Activated naive CD4-positive, alpha-beta T cell treated with anti-CD3 and anti-CD28 coated beads, Interleukin-2, amount 10 ng/mL, durations not matched to agents 7 days and 5 days (primary cell): Measurements from ENCODE around the gene LPP.

Experiments
- CTCF ChIA-PET: fragments of 350-600 bp; sonication (Branson Sonifier 250); formaldehyde crosslinking; loops from one replicate; lab custom pipeline; 2021; ENCODE audit warnings: antibody characterized with exemption; lab: Charles Lee
- DNase-seq: peaks from one replicate; pipeline ENCODE4 v3.0.0-alpha.2; 2020
- H3K27ac Mint-ChIP-seq: one replicate; pipeline ENCODE4 v1.8.0; 2021; ENCODE audit warnings: mild to moderate bottlenecking, moderate library complexity, mixed read lengths
- H3K27me3 Mint-ChIP-seq: one replicate; pipeline ENCODE4 v1.8.0; 2021; ENCODE audit warnings: mild to moderate bottlenecking, mixed read lengths
- H3K36me3 Mint-ChIP-seq: one replicate; pipeline ENCODE4 v1.8.0; 2021; ENCODE audit warnings: mixed read lengths
- H3K4me1 Mint-ChIP-seq: one replicate; pipeline ENCODE4 v1.8.0; 2021; ENCODE audit warnings: mixed read lengths
- H3K4me3 Mint-ChIP-seq: one replicate; pipeline ENCODE4 v1.8.0; 2021; ENCODE audit warnings: mild to moderate bottlenecking, moderate library complexity, mixed read lengths
- H3K9me3 Mint-ChIP-seq: one replicate; pipeline ENCODE4 v1.8.0; 2021; ENCODE audit warnings: mixed read lengths

The LPP gene

GRCh38 chr3:188168186-188168585, 14.2 kb downstream of the LPP start:
- peaks cover 32% of the 10 kb centered on the region for H3K36me3 Mint-ChIP-seq
- H3K9me3 Mint-ChIP-seq, result no peaks in the 10 kb centered on the region
- no peaks in the 10 kb centered on the region for H3K27me3 Mint-ChIP-seq
- peaks cover 63% of the 10 kb centered on the region for H3K4me1 Mint-ChIP-seq
- H3K4me3 Mint-ChIP-seq, result no peak overlapping the region
- CTCF ChIA-PET, result interaction anchor here (0.5 kb wide), 1 partner anchor 22 kb away, joined by 3 read pairs; no protein-coding TSS in a partner anchor
- DNase-seq, result no peak
- no peak overlapping the region for H3K27ac Mint-ChIP-seq

- peaks cover 64% of the 10 kb centered on the region for H3K4me1 Mint-ChIP-seq
- H3K27me3 Mint-ChIP-seq, result no peaks in the 10 kb centered on the region
- peaks cover 31% of the 10 kb centered on the region for H3K36me3 Mint-ChIP-seq
- H3K4me3 Mint-ChIP-seq, result no peak overlapping the region
- CTCF ChIA-PET, result no interaction called here
- DNase-seq, result no peak
- no peaks in the 10 kb centered on the region for H3K9me3 Mint-ChIP-seq
- H3K27ac Mint-ChIP-seq, result no peak overlapping the region
These were observed 14.7 kb downstream of the LPP start for GRCh38 chr3:188168648-188169047.

GRCh38 chr3:188169830-188170455, 16.0 kb downstream of the LPP start:
- CTCF ChIA-PET, result interaction anchor here (0.6 to 1.2 kb wide), 2 partner anchors 186 to 785 kb away, joined by 6 read pairs; no protein-coding TSS in a partner anchor
- Mint-ChIP-seq H3K4me1 (peaks cover 62% of the 10 kb centered on the region), H3K4me3 (no peak overlapping the region), H3K27ac (peak overlapping the region; percentile 90), H3K27me3 (no peaks in the 10 kb centered on the region), H3K9me3 (peaks cover 3% of the 10 kb centered on the region), H3K36me3 (peaks cover 35% of the 10 kb centered on the region)
- DNase-seq, result no peak

- peak overlapping the region; percentile 90 for H3K27ac Mint-ChIP-seq
- H3K4me3 Mint-ChIP-seq, result no peak overlapping the region
- peaks cover 3% of the 10 kb centered on the region for H3K9me3 Mint-ChIP-seq
- H3K4me1 Mint-ChIP-seq, result peaks cover 60% of the 10 kb centered on the region
- H3K36me3 Mint-ChIP-seq, result peaks cover 36% of the 10 kb centered on the region
- CTCF ChIA-PET, result interaction anchor here (0.6 to 1.2 kb wide), 3 partner anchors 10 to 784 kb away, joined by 3 to 6 read pairs (median 6); no protein-coding TSS in a partner anchor
- peak; percentile 57 for DNase-seq
- H3K27me3 Mint-ChIP-seq, result no peaks in the 10 kb centered on the region
These were observed 16.8 kb downstream of the LPP start for GRCh38 chr3:188170461-188171459.

GRCh38 chr3:188171682-188172467, 17.9 kb downstream of the LPP start:
- Mint-ChIP-seq H3K4me3 (no peak overlapping the region), H3K27me3 (no peaks in the 10 kb centered on the region), H3K4me1 (peaks cover 61% of the 10 kb centered on the region), H3K36me3 (peaks cover 43% of the 10 kb centered on the region), H3K27ac (no peak overlapping the region), H3K9me3 (peaks cover 3% of the 10 kb centered on the region)
- CTCF ChIA-PET, result interaction anchor here (1.0 kb wide), 1 partner anchor 11 kb away, joined by 3 read pairs; no protein-coding TSS in a partner anchor
- no peak for DNase-seq

GRCh38 chr3:188174317-188175044, 20.5 kb downstream of the LPP start:
- Mint-ChIP-seq H3K4me1 (peaks cover 74% of the 10 kb centered on the region), H3K4me3 (no peak overlapping the region), H3K9me3 (peaks cover 3% of the 10 kb centered on the region), H3K36me3 (peaks cover 53% of the 10 kb centered on the region), H3K27ac (peak overlapping the region; percentile 0), H3K27me3 (no peaks in the 10 kb centered on the region)
- DNase-seq, result no peak
- CTCF ChIA-PET, result no interaction called here

- Mint-ChIP-seq H3K36me3 (peaks cover 51% of the 10 kb centered on the region), H3K4me1 (peaks cover 61% of the 10 kb centered on the region), H3K27me3 (no peaks in the 10 kb centered on the region), H3K27ac (no peak overlapping the region), H3K4me3 (no peak overlapping the region), H3K9me3 (peaks cover 3% of the 10 kb centered on the region)
- CTCF ChIA-PET, result interaction anchor here (1.3 kb wide), 1 partner anchor 373 kb away, joined by 3 read pairs; no protein-coding TSS in a partner anchor
- DNase-seq, result no peak
These were observed 22.5 kb downstream of the LPP start for GRCh38 chr3:188176476-188176875.

- no peak for DNase-seq
- peaks cover 58% of the 10 kb centered on the region for H3K4me1 Mint-ChIP-seq
- H3K4me3 Mint-ChIP-seq, result no peak overlapping the region
- H3K27ac Mint-ChIP-seq, result no peak overlapping the region
- no peaks in the 10 kb centered on the region for H3K27me3 Mint-ChIP-seq
- CTCF ChIA-PET, result interaction anchor here (1.2 to 1.3 kb wide), 2 partner anchors 374 to 438 kb away, joined by 3 read pairs; no protein-coding TSS in a partner anchor
- H3K9me3 Mint-ChIP-seq, result peaks cover 3% of the 10 kb centered on the region
- peaks cover 50% of the 10 kb centered on the region for H3K36me3 Mint-ChIP-seq
These were observed 22.9 kb downstream of the LPP start for GRCh38 chr3:188176884-188177283.

GRCh38 chr3:188177721-188178120, 23.8 kb downstream of the LPP start:
- Mint-ChIP-seq H3K36me3 (peaks cover 48% of the 10 kb centered on the region), H3K27me3 (no peaks in the 10 kb centered on the region), H3K9me3 (peaks cover 3% of the 10 kb centered on the region), H3K4me3 (no peak overlapping the region), H3K4me1 (peaks cover 58% of the 10 kb centered on the region), H3K27ac (peak overlapping the region; percentile 17)
- DNase-seq, result no peak
- CTCF ChIA-PET, result interaction anchor here (1.2 to 1.3 kb wide), 2 partner anchors 374 to 439 kb away, joined by 3 read pairs; no protein-coding TSS in a partner anchor

GRCh38 chr3:188178293-188178936, 24.5 kb downstream of the LPP start:
- Mint-ChIP-seq H3K9me3 (peaks cover 3% of the 10 kb centered on the region), H3K4me3 (peak overlapping the region; percentile 1), H3K36me3 (peaks cover 51% of the 10 kb centered on the region), H3K4me1 (peaks cover 55% of the 10 kb centered on the region), H3K27me3 (no peaks in the 10 kb centered on the region), H3K27ac (peak overlapping the region; percentile 82)
- CTCF ChIA-PET, result no interaction called here
- DNase-seq, result no peak

GRCh38 chr3:188179006-188179966, 25.3 kb downstream of the LPP start:
- CTCF ChIA-PET, result no interaction called here
- H3K27me3 Mint-ChIP-seq, result no peaks in the 10 kb centered on the region
- no peak for DNase-seq
- peaks cover 48% of the 10 kb centered on the region for H3K36me3 Mint-ChIP-seq
- peaks cover 3% of the 10 kb centered on the region for H3K9me3 Mint-ChIP-seq
- H3K4me3 Mint-ChIP-seq, result no peak overlapping the region
- H3K4me1 Mint-ChIP-seq, result peaks cover 54% of the 10 kb centered on the region
- peak overlapping the region; percentile 82 for H3K27ac Mint-ChIP-seq

GRCh38 chr3:188180114-188180513, 26.2 kb downstream of the LPP start:
- Mint-ChIP-seq H3K4me3 (no peak overlapping the region), H3K9me3 (no peaks in the 10 kb centered on the region), H3K27me3 (no peaks in the 10 kb centered on the region), H3K27ac (no peak overlapping the region), H3K4me1 (peaks cover 56% of the 10 kb centered on the region), H3K36me3 (peaks cover 45% of the 10 kb centered on the region)
- no peak for DNase-seq
- CTCF ChIA-PET, result no interaction called here
